22Rv1 (cell line): ENCODE results near the gene FADS3.

Source experiments
- ZFX ChIP-seq: fragments of 450-650 bp; IDR thresholded peaks from 2 replicates; pipeline ENCODE4 v1.6.1; 2017; ENCODE audit warnings: antibody characterized with exemption, borderline replicate concordance
- TF ChIP-seq, protein P1 (sequence below): fragments of 450-650 bp; IDR thresholded peaks from 2 replicates; pipeline ENCODE4 v1.5.1; 2017; ENCODE audit warnings: mild to moderate bottlenecking

DNA sequence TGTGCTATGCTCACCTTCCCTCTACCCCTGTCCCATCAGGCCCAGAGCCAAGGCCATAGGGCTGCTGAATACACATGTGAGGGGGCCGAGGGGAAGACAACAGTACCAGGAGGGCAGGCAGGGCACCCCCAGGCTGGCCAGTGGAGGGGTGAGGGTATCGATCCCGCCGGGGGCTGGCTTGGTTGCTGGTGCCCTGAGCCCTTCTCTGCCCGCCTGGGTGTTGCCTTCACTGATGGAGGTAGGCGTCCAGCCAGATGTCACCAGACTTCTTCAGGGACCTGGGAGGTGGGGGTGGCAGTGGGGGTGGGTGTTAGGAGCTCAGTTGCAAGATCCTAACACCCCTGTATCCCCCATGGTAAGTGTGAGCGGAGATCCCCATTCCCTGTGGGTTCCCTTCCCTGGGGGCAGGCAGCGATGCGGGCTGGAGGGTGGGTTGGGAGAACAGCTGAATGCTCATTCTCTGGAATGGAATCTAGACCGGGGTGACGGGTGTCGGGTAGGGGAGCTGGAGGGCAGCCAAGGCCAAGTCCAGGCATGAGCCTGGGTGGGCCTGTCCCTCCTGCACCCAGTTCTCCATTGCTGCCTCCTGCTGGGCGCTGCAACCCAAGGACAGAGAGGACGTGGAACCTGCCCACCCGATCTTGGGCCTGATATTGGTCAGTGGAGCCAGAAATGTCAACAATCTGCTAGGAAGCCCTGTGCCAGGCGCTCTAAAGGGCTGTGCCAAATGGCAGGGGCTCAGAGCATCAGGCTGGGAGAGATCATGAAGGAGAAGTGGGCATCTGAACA lies 17.6 kb downstream of the FADS3 start:
- TF ChIP-seq, protein P1, sequence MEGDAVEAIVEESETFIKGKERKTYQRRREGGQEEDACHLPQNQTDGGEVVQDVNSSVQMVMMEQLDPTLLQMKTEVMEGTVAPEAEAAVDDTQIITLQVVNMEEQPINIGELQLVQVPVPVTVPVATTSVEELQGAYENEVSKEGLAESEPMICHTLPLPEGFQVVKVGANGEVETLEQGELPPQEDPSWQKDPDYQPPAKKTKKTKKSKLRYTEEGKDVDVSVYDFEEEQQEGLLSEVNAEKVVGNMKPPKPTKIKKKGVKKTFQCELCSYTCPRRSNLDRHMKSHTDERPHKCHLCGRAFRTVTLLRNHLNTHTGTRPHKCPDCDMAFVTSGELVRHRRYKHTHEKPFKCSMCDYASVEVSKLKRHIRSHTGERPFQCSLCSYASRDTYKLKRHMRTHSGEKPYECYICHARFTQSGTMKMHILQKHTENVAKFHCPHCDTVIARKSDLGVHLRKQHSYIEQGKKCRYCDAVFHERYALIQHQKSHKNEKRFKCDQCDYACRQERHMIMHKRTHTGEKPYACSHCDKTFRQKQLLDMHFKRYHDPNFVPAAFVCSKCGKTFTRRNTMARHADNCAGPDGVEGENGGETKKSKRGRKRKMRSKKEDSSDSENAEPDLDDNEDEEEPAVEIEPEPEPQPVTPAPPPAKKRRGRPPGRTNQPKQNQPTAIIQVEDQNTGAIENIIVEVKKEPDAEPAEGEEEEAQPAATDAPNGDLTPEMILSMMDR, result no peak
- TF ChIP-seq ZFX, result no peak
